ENCODE data around the gene USP16.

The USP16 gene

DNA sequence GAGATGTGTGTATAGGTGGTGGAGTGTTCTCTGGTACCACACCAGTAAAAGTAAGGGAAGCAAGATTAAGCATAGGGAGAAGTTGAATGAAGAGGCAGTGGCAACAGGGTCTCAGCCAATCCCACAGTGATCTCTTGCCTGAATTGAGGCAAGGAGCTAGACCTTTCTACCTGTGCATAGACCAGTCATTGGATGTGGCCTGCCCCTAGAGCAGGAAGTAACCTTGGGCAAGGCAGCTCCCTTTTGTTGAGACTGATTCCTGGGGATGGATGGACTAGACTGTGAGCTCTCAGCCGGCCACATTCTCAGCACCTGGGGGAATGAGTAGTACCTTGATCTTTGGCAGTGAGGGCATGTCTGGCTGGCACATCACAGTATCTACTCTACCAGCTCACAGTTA lies 6.4 kb downstream of the USP16 start:
- no peak overlapping the region for H3K4me3 ChIP-seq (replicated peaks; ENCODE audit: low read depth, low read length)
- DNase-seq (ENCODE audit: extremely low read depth, low read depth) = no peak
- TF ChIP-seq, protein P1, sequence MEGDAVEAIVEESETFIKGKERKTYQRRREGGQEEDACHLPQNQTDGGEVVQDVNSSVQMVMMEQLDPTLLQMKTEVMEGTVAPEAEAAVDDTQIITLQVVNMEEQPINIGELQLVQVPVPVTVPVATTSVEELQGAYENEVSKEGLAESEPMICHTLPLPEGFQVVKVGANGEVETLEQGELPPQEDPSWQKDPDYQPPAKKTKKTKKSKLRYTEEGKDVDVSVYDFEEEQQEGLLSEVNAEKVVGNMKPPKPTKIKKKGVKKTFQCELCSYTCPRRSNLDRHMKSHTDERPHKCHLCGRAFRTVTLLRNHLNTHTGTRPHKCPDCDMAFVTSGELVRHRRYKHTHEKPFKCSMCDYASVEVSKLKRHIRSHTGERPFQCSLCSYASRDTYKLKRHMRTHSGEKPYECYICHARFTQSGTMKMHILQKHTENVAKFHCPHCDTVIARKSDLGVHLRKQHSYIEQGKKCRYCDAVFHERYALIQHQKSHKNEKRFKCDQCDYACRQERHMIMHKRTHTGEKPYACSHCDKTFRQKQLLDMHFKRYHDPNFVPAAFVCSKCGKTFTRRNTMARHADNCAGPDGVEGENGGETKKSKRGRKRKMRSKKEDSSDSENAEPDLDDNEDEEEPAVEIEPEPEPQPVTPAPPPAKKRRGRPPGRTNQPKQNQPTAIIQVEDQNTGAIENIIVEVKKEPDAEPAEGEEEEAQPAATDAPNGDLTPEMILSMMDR (IDR thresholded peaks at IDR 0.05; ENCODE audit: low read depth, low read length, missing control alignments) = no peak

DNA sequence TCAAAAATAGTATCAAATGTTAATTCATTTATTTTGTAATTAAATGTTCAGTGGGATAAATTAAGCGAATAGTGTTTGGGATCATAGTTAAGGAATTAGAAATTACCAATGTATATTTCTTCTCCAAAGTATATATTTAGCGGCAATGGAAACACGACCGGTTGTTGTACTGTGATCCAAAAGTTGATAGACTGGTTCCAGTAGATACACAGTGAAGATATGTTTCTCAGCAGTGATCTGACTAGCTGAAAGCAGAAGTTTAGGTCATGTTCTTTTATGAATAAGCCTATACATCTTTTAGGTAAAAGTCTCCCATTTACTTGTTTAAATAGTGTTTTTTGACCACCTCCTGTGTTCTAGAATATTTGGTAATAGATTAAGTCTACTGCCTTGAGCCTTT lies 8.8 kb downstream of the USP16 start:
- no peak overlapping the region for H3K4me3 ChIP-seq (replicated peaks; ENCODE audit: low read depth, low read length)
- TF ChIP-seq, protein P1 (IDR thresholded peaks at IDR 0.05; ENCODE audit: low read depth, low read length, missing control alignments) = no peak
- DNase-seq (ENCODE audit: extremely low read depth, low read depth) = no peak

DNA sequence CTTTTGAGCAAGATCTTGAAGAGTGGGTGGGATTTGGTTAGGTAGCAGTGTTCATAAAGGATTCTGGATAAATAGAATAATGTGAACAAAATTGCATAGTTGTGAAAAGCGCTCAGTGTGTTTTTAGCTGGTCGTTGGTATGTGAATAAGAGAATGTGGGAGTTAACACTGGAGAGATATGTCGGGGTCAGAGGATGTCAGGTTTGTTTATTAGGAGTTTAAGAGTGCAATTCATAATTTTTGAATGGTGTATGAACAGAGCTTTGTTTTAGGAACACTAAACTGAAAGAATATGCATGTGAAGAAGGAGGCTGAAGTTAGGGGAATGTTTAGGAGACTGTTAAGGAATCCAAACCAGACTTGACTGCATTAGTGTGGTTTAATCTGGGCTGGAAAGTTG lies 9.4 kb downstream of the USP16 start:
- no peak for DNase-seq (ENCODE audit: extremely low read depth, low read depth)
- no peak overlapping the region for H3K4me3 ChIP-seq (replicated peaks; ENCODE audit: low read depth, low read length)
- TF ChIP-seq, protein P1 (IDR thresholded peaks at IDR 0.05; ENCODE audit: low read depth, low read length, missing control alignments) = no peak

DNA sequence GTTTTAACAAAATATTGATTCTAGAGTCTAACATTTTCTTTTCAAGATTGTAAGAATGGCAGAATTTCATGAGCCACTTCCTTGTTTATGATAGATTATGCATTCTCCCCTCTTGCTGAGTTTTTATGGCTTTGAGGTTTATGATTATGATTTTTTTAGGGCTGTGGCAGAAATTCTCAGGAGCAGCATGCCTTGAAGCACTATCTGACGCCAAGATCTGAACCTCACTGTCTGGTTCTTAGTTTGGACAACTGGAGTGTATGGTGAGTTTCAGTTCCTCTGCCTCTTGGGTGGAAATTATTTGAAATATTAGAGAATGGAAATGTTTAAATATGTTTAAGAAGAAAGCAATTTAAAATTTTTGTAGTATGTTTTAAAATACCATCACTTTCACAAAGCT lies 10.2 kb downstream of the USP16 start:
- no peak overlapping the region for H3K4me3 ChIP-seq (replicated peaks; ENCODE audit: low read depth, low read length)
- TF ChIP-seq, protein P1 (IDR thresholded peaks at IDR 0.05; ENCODE audit: low read depth, low read length, missing control alignments) = no peak
- no peak for DNase-seq (ENCODE audit: extremely low read depth, low read depth)

DNA sequence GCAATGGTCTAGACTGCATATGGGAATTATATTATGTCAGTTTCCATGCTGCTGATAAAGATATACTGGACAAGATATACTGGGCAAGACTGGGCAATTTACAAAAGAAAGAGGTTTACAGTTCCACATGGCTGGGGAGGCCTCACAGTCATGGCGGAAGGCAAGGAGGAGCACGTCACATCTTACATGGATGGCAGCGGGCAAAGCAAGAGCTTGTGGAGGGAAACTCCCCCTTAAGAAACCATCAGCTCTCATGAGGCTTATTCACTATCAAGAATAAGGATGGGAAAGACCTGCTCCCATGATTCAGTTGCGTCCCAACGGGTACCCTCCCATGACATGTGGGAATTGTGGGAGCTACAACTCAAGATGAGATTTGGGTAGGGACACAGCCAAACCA lies 27.8 kb downstream of the USP16 start:
- H3K4me3 ChIP-seq (replicated peaks; ENCODE audit: low read depth, low read length) = no peak overlapping the region
- DNase-seq (ENCODE audit: extremely low read depth, low read depth) = no peak
- TF ChIP-seq, protein P1 (IDR thresholded peaks at IDR 0.05; ENCODE audit: low read depth, low read length, missing control alignments) = no peak

DNA sequence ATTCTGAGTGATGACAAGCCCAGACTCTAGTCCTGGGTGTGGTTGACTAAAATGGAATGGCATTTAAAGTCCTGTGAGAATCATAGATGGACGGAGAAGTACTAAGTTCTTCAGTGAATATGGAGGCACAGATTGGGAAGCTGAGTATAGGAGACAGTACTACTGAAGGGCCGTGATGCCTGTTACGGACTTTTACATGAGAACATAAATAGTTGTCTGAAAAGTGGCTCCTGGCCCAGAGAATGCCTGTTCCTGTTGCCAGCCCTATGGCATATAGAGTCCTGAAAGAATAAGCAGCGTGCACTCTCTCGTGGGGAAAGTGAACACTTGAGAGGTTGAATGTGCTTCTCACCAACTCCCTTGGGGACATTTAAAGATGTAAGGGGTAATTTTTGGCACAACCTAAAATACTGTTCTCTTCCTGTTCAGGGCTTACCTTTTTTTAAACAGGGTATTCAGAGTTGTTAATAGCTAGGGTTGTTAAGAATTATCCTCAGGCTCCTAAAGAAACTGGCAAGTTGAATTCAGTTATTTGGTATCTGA lies 28.6 kb downstream of the USP16 start:
- TF ChIP-seq, protein P1 (IDR thresholded peaks at IDR 0.05; ENCODE audit: low read depth, low read length, missing control alignments) = no peak
- no peak for DNase-seq (ENCODE audit: extremely low read depth, low read depth)
- no peak overlapping the region for H3K4me3 ChIP-seq (replicated peaks; ENCODE audit: low read depth, low read length)

DNA sequence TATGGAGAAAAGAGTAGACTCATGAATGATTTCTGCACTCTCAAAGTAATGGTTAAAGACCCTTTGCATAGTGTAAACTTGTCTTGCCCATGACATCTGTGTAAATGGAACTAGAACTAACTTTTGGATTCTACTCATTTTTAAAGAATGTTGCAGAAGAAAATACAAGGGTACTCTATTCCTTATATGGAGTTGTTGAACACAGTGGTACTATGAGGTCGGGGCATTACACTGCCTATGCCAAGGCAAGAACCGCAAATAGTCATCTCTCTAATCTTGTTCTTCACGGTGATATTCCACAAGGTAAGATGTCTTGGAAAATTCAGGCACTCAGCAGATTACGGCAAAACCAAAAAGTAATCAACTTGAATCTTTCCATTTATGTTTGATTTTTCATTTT lies 29.2 kb downstream of the USP16 start:
- DNase-seq (ENCODE audit: extremely low read depth, low read depth) = no peak
- TF ChIP-seq, protein P1 (IDR thresholded peaks at IDR 0.05; ENCODE audit: low read depth, low read length, missing control alignments) = no peak

More for the DNA sequence above, 29.2 kb downstream of the USP16 start:
- no peak overlapping the region for H3K4me3 ChIP-seq (replicated peaks; ENCODE audit: low read depth, low read length)
